Suprapubic skin (tissue), 4 donors: ENCODE measurements around the gene SIGLECL1. TPM values are rescaled to one million over a fixed set of nuclear protein-coding genes. Genes with fewer than 3 reads are reported as not detected.

Experiments
- DNase-seq, 2 donors: peaks; one replicate each; pipeline ENCODE4 v3.0.0-alpha.2; 2019; ENCODE audit warnings: low spot score in 2 of 2
- H3K27ac ChIP-seq: fragments of 200-600 bp; sonication (generic); one replicate; pipeline ENCODE4 v1.5.1; 2019
- H3K27me3 ChIP-seq: fragments of 200-600 bp; sonication (generic); one replicate; pipeline ENCODE4 v1.5.1; 2019
- H3K36me3 ChIP-seq: fragments of 200-600 bp; sonication (generic); one replicate; pipeline ENCODE4 v1.5.1; 2019
- H3K4me1 ChIP-seq: fragments of 200-600 bp; sonication (generic); one replicate; pipeline ENCODE4 v1.5.1; 2019
- H3K4me3 ChIP-seq: fragments of 200-600 bp; sonication (generic); one replicate; pipeline ENCODE4 v1.5.1; 2019; ENCODE audit warnings: mild to moderate bottlenecking
- H3K9me3 ChIP-seq: fragments of 200-600 bp; sonication (generic); one replicate; pipeline ENCODE4 v1.5.1; 2019
- EP300 ChIP-seq: sonication (generic); formaldehyde crosslinking; IDR thresholded peaks from one replicate; pipeline ENCODE4 v1.6.1; 2017; ENCODE audit warnings: antibody characterized with exemption
- POLR2A ChIP-seq, 2 donors: fragments of 450-650 bp; IDR thresholded peaks; one replicate each; pipeline ENCODE4 v1.6.1; 2017; ENCODE audit warnings: antibody characterized with exemption in 2 of 2, mild to moderate bottlenecking in 2 of 2, moderate library complexity in 2 of 2
- POLR2AphosphoS5 ChIP-seq, 3 donors: sonication (generic); formaldehyde crosslinking; IDR thresholded peaks; one replicate each; pipeline ENCODE4 v1.6.1; 2017; ENCODE audit warnings: antibody characterized with exemption in 3 of 3
- WGBS: methylation state at CpG from one replicate; pipeline ENCODE4 v1.1.5; 2018; 5-methylcytosine and 5-hydroxymethylcytosine counted together
- total RNA-seq, 4 donors: library from RNA; depleted of rRNA; stranded (reverse); fragments of >200 nt; gene quantifications; one replicate each; pipeline ENCODE4 v1.1.0, GENCODE V29; 2016
- TF ChIP-seq, protein P1 (sequence below), 2 donors: fragments of 200-600 bp in 1 of 2; fragments of 450-650 bp in 1 of 2; sonication (generic) in 1 of 2; IDR thresholded peaks; one replicate each; pipeline ENCODE4 v1.5.1; 2016 to 2019; ENCODE audit warnings: antibody characterized with exemption in 2 of 2, mild to moderate bottlenecking in 1 of 2, moderate library complexity in 1 of 2

The SIGLECL1 gene
- total RNA-seq, 4 donors from 2014 or later = not detected

- TF ChIP-seq, protein P1, sequence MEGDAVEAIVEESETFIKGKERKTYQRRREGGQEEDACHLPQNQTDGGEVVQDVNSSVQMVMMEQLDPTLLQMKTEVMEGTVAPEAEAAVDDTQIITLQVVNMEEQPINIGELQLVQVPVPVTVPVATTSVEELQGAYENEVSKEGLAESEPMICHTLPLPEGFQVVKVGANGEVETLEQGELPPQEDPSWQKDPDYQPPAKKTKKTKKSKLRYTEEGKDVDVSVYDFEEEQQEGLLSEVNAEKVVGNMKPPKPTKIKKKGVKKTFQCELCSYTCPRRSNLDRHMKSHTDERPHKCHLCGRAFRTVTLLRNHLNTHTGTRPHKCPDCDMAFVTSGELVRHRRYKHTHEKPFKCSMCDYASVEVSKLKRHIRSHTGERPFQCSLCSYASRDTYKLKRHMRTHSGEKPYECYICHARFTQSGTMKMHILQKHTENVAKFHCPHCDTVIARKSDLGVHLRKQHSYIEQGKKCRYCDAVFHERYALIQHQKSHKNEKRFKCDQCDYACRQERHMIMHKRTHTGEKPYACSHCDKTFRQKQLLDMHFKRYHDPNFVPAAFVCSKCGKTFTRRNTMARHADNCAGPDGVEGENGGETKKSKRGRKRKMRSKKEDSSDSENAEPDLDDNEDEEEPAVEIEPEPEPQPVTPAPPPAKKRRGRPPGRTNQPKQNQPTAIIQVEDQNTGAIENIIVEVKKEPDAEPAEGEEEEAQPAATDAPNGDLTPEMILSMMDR (IDR thresholded peaks at IDR 0.05) = no peak
- DNase-seq = no peak
- Histone ChIP-seq H3K9me3 (no peaks in the 10 kb centered on the region), H3K27me3 (peaks cover 4% of the 10 kb centered on the region), H3K27ac (no peak overlapping the region), H3K4me1 (no peaks in the 10 kb centered on the region), H3K4me3 (no peak overlapping the region), H3K36me3 (no peaks in the 10 kb centered on the region)
- 65% methylated on average over 8 of the region's 8 CpGs for WGBS
These were observed 7.8 kb upstream of the SIGLECL1 start for GRCh38 chr19:51242881-51243630.

DNA sequence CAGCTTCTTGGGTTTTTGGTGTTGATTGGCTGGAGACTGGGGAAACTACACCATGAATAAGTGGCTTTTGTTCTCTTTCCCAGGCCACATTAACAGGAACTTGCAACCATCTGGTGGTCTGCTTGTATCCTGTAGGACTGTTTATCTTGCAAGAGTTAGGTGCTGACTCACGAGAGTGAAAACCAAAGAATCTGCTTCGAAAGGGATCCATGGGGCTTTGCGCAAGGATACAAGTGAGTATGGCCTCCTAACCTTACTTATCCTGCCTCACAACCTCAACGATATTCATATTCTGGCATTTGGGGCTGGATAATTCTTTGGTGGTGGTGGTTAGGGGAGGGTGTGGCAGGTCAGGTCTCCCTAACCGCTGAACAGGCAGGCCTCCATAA is 4.7 kb upstream of the SIGLECL1 start:
- H3K36me3 ChIP-seq = no peaks in the 10 kb centered on the region

DNA sequence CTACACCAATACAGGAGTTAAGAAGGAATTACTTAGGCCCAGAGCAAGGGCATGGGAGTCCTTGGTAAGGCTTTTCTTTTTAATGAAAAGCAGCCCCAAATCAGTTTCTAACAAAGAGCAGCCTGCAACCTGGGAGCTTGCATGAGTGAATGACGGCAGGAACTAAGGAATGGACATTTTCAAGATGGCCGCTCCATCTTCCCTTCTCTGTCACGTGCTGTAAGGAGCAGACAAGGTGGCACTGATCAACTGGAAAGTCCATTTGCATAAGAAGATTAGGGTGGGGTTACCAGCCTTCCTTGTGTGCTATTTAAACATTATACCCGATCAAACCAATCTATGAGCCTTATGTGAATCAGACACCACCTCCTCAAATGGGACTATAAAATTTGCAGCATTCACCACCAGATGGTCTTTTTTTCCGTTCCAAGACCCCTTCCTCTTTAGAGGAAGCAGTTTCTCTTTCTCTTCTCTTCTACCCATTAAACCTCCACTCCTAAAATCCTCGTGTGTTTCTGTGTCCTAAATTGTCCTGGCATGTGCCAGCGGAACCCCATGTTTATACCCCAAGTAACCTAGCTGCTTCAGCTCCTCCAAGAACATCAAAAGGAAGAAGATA is 2.8 kb upstream of the SIGLECL1 start:
- no peaks in the 10 kb centered on the region for H3K9me3 ChIP-seq
- H3K4me3 ChIP-seq = no peak overlapping the region
- WGBS = 69% methylated on average over 7 of the region's 7 CpGs
- H3K36me3 ChIP-seq = no peaks in the 10 kb centered on the region
- no peaks in the 10 kb centered on the region for H3K4me1 ChIP-seq
- no peak for DNase-seq
- no peak overlapping the region for H3K27ac ChIP-seq
- peaks cover 2% of the 10 kb centered on the region for H3K27me3 ChIP-seq
- TF ChIP-seq EP300 = no peak
- no peak for TF ChIP-seq POLR2A (IDR thresholded peaks at IDR 0.05)
- no peak for TF ChIP-seq POLR2AphosphoS5 (IDR thresholded peaks at IDR 0.05)
- TF ChIP-seq, protein P1 (IDR thresholded peaks at IDR 0.05) = no peak

More for the DNA sequence above, 4.7 kb upstream of the SIGLECL1 start:
- TF ChIP-seq EP300 = no peak
- no peak for TF ChIP-seq POLR2AphosphoS5 (IDR thresholded peaks at IDR 0.05)
- TF ChIP-seq, protein P1 (IDR thresholded peaks at IDR 0.05) = no peak
- TF ChIP-seq POLR2A (IDR thresholded peaks at IDR 0.05) = no peak
- peaks cover 4% of the 10 kb centered on the region for H3K27me3 ChIP-seq
- no peaks in the 10 kb centered on the region for H3K9me3 ChIP-seq
- H3K4me3 ChIP-seq = no peak overlapping the region
- no peak for DNase-seq
- H3K27ac ChIP-seq = no peak overlapping the region
- 47% methylated on average over 5 of the region's 5 CpGs for WGBS
- no peaks in the 10 kb centered on the region for H3K4me1 ChIP-seq

DNA sequence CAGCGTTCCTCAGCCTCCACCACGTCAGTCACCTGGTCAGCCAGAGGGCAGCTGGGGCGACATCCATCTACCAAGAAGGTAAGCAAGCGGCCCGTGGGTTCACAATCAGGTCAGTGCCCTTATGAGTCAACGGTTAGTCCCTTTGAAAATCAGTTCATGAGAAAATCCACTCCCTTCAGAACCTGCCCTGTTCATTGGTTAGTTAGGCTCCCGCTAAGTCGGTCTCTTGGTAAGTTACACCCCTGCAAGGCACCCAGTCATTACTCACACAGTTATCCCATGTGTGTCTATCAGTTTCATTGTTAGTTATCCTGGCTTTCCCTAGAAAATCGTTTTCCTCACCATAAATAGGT is 564 bp downstream of the SIGLECL1 start:
- no peaks in the 10 kb centered on the region for H3K27me3 ChIP-seq
- no peak overlapping the region for H3K27ac ChIP-seq
- no peak for DNase-seq
- 79% methylated on average over 5 of the region's 9 CpGs for WGBS
- H3K36me3 ChIP-seq = no peaks in the 10 kb centered on the region
- no peak overlapping the region for H3K4me3 ChIP-seq
- no peak for TF ChIP-seq EP300
- no peak for TF ChIP-seq POLR2A (IDR thresholded peaks at IDR 0.05)
- TF ChIP-seq, protein P1 (IDR thresholded peaks at IDR 0.05) = no peak
- TF ChIP-seq POLR2AphosphoS5 (IDR thresholded peaks at IDR 0.05) = no peak
- H3K4me1 ChIP-seq = no peaks in the 10 kb centered on the region
- no peaks in the 10 kb centered on the region for H3K9me3 ChIP-seq

- H3K9me3 ChIP-seq = no peaks in the 10 kb centered on the region
- WGBS = 78% methylated on average over 9 of the region's 9 CpGs
- TF ChIP-seq POLR2A (IDR thresholded peaks at IDR 0.05) (no peak), EP300 (no peak), POLR2AphosphoS5 (IDR thresholded peaks at IDR 0.05) (no peak)
- TF ChIP-seq, protein P1 (IDR thresholded peaks at IDR 0.05) = no peak
- H3K27me3 ChIP-seq = no peaks in the 10 kb centered on the region
- no peak overlapping the region for H3K4me3 ChIP-seq
- no peaks in the 10 kb centered on the region for H3K4me1 ChIP-seq
- no peak for DNase-seq
- H3K27ac ChIP-seq = no peak overlapping the region
- H3K36me3 ChIP-seq = no peaks in the 10 kb centered on the region
These were observed 1.6 kb downstream of the SIGLECL1 start for GRCh38 chr19:51252306-51253079.
